ENCODE measurements around the gene ZFYVE9. TPM values are rescaled to one million over a fixed set of nuclear protein-coding genes. Genes with fewer than 3 reads are reported as not detected.

Gene ZFYVE9
- total RNA-seq, 1 experiment from 2014 or later, result 19.6 TPM

DNA sequence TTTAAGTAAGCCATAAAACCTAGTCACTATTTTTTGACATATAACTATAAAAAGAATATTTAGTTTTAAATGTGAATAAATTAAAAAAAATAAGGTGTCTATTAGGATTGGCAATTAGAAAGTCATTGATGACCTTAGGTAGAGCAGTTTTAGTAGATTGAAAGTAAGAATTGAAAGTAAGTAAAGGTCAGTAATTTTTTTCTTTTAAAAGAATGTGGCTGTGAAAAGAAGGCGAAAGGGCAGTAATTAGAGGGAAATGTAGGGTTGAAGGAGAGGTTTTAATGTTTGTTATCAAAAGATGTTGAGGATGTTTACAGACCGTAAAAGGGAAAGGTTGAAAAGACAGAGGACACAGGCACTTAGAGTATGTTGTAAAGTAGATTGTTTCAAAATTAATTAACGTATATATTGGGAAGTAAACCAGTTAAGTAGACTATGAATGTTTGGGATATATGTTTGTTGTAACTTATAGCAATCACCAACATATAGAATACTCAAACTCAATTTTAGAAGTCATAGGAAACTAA lies 41.0 kb downstream of the ZFYVE9 start:
- POLR2A ChIA-PET, result no interaction called here
- Mint-ChIP-seq H3K9me3 (peaks cover 28% of the 10 kb centered on the region), H3K4me1 (no peaks in the 10 kb centered on the region), H3K4me3 (no peak overlapping the region), H3K27me3 (ENCODE audit: low read depth) (no peaks in the 10 kb centered on the region), H3K27ac (no peak overlapping the region), H3K36me3 (peaks cover 21% of the 10 kb centered on the region)
- ATAC-seq (no peak), DNase-seq (ENCODE audit: low spot score) (no peak)
- TF ChIP-seq SOX15 (CRISPR knock-in tag; IDR thresholded peaks at IDR 0.05), result no peak
- TF ChIP-seq GRHL2 (CRISPR knock-in tag; IDR thresholded peaks at IDR 0.05; ENCODE audit: insufficient replicate concordance, severe bottlenecking), result no peak
- TF ChIP-seq, protein P1, sequence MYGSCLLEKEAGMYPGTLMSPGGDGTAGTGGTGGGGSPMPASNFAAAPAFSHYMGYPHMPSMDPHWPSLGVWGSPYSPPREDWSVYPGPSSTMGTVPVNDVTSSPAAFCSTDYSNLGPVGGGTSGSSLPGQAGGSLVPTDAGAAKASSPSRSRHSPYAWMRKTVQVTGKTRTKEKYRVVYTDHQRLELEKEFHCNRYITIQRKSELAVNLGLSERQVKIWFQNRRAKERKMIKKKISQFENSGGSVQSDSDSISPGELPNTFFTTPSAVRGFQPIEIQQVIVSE (CRISPR knock-in tag; IDR thresholded peaks at IDR 0.05; ENCODE audit: borderline replicate concordance), result no peak
- TF ChIP-seq STAT6 (CRISPR knock-in tag; conservative IDR thresholded peaks at IDR 0.05; ENCODE audit: low read depth), result no peak
- TF ChIP-seq NR1H2 (CRISPR knock-in tag; IDR thresholded peaks at IDR 0.05), result no peak
- TF ChIP-seq FOXP1 (CRISPR knock-in tag; IDR thresholded peaks at IDR 0.05; ENCODE audit: borderline replicate concordance), result no peak
- TF ChIP-seq ZNF121 (CRISPR knock-in tag; IDR thresholded peaks at IDR 0.05), result no peak
- TF ChIP-seq FOXJ3 (CRISPR knock-in tag; IDR thresholded peaks at IDR 0.05; ENCODE audit: borderline replicate concordance), result no peak
- no peak for TF ChIP-seq E2F1 (CRISPR knock-in tag; IDR thresholded peaks at IDR 0.05)
- TF ChIP-seq, protein P2, sequence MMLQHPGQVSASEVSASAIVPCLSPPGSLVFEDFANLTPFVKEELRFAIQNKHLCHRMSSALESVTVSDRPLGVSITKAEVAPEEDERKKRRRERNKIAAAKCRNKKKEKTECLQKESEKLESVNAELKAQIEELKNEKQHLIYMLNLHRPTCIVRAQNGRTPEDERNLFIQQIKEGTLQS (CRISPR knock-in tag; conservative IDR thresholded peaks at IDR 0.05), result no peak
- TF ChIP-seq, protein P3, sequence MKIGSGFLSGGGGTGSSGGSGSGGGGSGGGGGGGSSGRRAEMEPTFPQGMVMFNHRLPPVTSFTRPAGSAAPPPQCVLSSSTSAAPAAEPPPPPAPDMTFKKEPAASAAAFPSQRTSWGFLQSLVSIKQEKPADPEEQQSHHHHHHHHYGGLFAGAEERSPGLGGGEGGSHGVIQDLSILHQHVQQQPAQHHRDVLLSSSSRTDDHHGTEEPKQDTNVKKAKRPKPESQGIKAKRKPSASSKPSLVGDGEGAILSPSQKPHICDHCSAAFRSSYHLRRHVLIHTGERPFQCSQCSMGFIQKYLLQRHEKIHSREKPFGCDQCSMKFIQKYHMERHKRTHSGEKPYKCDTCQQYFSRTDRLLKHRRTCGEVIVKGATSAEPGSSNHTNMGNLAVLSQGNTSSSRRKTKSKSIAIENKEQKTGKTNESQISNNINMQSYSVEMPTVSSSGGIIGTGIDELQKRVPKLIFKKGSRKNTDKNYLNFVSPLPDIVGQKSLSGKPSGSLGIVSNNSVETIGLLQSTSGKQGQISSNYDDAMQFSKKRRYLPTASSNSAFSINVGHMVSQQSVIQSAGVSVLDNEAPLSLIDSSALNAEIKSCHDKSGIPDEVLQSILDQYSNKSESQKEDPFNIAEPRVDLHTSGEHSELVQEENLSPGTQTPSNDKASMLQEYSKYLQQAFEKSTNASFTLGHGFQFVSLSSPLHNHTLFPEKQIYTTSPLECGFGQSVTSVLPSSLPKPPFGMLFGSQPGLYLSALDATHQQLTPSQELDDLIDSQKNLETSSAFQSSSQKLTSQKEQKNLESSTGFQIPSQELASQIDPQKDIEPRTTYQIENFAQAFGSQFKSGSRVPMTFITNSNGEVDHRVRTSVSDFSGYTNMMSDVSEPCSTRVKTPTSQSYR (CRISPR knock-in tag; IDR thresholded peaks at IDR 0.05), result no peak
- no peak for TF ChIP-seq HMGA2 (CRISPR knock-in tag; IDR thresholded peaks at IDR 0.05)
- TF ChIP-seq ZNF219 (CRISPR knock-in tag; IDR thresholded peaks at IDR 0.05; ENCODE audit: borderline replicate concordance), result no peak
- no peak for TF ChIP-seq SMAD3 (CRISPR knock-in tag; IDR thresholded peaks at IDR 0.05; ENCODE audit: borderline replicate concordance)
- TF ChIP-seq, protein P4, sequence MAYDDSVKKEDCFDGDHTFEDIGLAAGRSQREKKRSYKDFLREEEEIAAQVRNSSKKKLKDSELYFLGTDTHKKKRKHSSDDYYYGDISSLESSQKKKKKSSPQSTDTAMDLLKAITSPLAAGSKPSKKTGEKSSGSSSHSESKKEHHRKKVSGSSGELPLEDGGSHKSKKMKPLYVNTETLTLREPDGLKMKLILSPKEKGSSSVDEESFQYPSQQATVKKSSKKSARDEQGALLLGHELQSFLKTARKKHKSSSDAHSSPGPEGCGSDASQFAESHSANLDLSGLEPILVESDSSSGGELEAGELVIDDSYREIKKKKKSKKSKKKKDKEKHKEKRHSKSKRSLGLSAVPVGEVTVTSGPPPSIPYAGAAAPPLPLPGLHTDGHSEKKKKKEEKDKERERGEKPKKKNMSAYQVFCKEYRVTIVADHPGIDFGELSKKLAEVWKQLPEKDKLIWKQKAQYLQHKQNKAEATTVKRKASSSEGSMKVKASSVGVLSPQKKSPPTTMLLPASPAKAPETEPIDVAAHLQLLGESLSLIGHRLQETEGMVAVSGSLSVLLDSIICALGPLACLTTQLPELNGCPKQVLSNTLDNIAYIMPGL (CRISPR knock-in tag; IDR thresholded peaks at IDR 0.05), result no peak
- no peak for TF ChIP-seq GABPB1 (CRISPR knock-in tag; IDR thresholded peaks at IDR 0.05)
- TF ChIP-seq AR (CRISPR knock-in tag; IDR thresholded peaks at IDR 0.05), result no peak
- CTCF ChIA-PET, result no interaction called here

Data from WTC11 (cell line).